ENCODE measurements around the gene ABHD2.

- TF ChIP-seq FOXM1 (IDR thresholded peaks at IDR 0.05; ENCODE audit: borderline replicate concordance) (no peak), CTBP1 (IDR thresholded peaks at IDR 0.05; ENCODE audit: borderline replicate concordance) (no peak), SP1 (IDR thresholded peaks at IDR 0.05) (no peak), ZNF384 (IDR thresholded peaks at IDR 0.05) (no peak)
Observed at GRCh38 chr15:89104172-89104564, 15.9 kb downstream of the ABHD2 start.
